Aorta (tissue), 5 donors: ENCODE data around the gene ACBD3. TPM values are rescaled to one million over a fixed set of nuclear protein-coding genes. Genes with fewer than 3 reads are reported as not detected.

Source experiments
- ATAC-seq: fragments of 200-7000 bp; cut with Tn5 transposase; one replicate; pipeline ENCODE4 v1.9.1; 2022; ENCODE audit warnings: moderate library complexity; ENCODE audit not compliant: low FRiP score
- DNase-seq, 2 donors: peaks; one replicate each; pipeline ENCODE4 v3.0.0-alpha.2; 2020
- H3K27ac ChIP-seq, 2 donors: one replicate each; pipeline ENCODE4 v1.5.1; 2013; ENCODE audit warnings: low read length in 2 of 2, mild to moderate bottlenecking in 2 of 2, moderate library complexity in 2 of 2, control low read depth in 1 of 2, inconsistent platforms in 1 of 2, low read depth in 1 of 2
- H3K27me3 ChIP-seq, 2 donors: one replicate each; pipeline ENCODE4 v1.6.1; 2013; ENCODE audit warnings: control low read depth in 1 of 2, low read length in 1 of 2, mild to moderate bottlenecking in 1 of 2, moderate library complexity in 1 of 2; ENCODE audit not compliant: insufficient read depth in 2 of 2, control insufficient read depth in 1 of 2
- H3K36me3 ChIP-seq, 2 donors: one replicate each; pipeline ENCODE4 v1.6.1; 2013; ENCODE audit warnings: control low read depth in 1 of 2, low read length in 1 of 2, mild to moderate bottlenecking in 1 of 2; ENCODE audit not compliant: insufficient read depth in 2 of 2, control insufficient read depth in 1 of 2
- H3K4me1 ChIP-seq, 2 donors: one replicate each; pipeline ENCODE4 v1.6.1; 2013; ENCODE audit warnings: low read length in 2 of 2, control low read depth in 1 of 2, mild to moderate bottlenecking in 1 of 2, moderate library complexity in 1 of 2; ENCODE audit not compliant: insufficient read depth in 2 of 2, control insufficient read depth in 1 of 2
- H3K4me3 ChIP-seq, 2 donors: one replicate each; pipeline ENCODE4 v1.5.1; 2013; ENCODE audit warnings: low read length in 2 of 2, control low read depth in 1 of 2, mild to moderate bottlenecking in 1 of 2
- H3K9me3 ChIP-seq: one replicate; pipeline ENCODE4 v1.6.1; 2013; ENCODE audit warnings: mild to moderate bottlenecking, low read length; ENCODE audit not compliant: control insufficient read depth
- WGBS, 2 donors: extraction: QIAGEN DNeasy Blood & Tissue Kit; methylation state at CpG; one replicate each; pipeline ENCODE4 v1.1.7; 2013; 5-methylcytosine and 5-hydroxymethylcytosine counted together
- intact Hi-C, 2 donors: fragments of 100-400 bp; cut with DNase I; formaldehyde crosslinking; loops; one replicate each; pipeline versions ENCODE4 v1.14.2 to v1.15.0; 2022
- polyA plus RNA-seq, 2 donors: library from polyadenylated mRNA; stranded (reverse); fragments of 200-250 nt; gene quantifications; one replicate each; pipeline ENCODE4 v1.2.3, GENCODE V29; 2013
- total RNA-seq, 2 donors: library from RNA; stranded (reverse); fragmentation: NEBNext Ultra II Directional; extraction: Animal tissue kit (Norgen Biotek cat#: 25700); gene quantifications; one replicate each; pipeline ENCODE4 v1.2.1, GENCODE V29; 2021
- donor health status: healthy with polysubstance abuse.
- donor health status: Bipolar disorder and iron deficiency.
- donor health status: DM: no; HTN: no; CAD: no.
- donor health status: DM: no; HTN: no; CAD: no.
- donor health status: DM: yes; HTN: yes; CAD: no.

ACBD3 gene
- total and polyA plus RNA-seq, 4 donors = 14.2 to 45.5 (median 33.5) TPM

GRCh38 chr1:226117330-226117729 lies 69.2 kb downstream of the ACBD3 start:
- H3K4me1 ChIP-seq = peaks cover 0 to 2% of the 10 kb centered on the region in 2 donors
- no peaks in the 10 kb centered on the region for H3K36me3 ChIP-seq
- 77 to 94% methylated on average over 6 of the region's 6 CpGs for WGBS, 2 donors
- intact Hi-C loops = no loop called here
- DNase-seq = no peak
- H3K27ac ChIP-seq = no peak overlapping the region
- H3K27me3 ChIP-seq = no peaks in the 10 kb centered on the region
- no peak overlapping the region for H3K4me3 ChIP-seq
- no peaks in the 10 kb centered on the region for H3K9me3 ChIP-seq
- no peak for ATAC-seq

DNA sequence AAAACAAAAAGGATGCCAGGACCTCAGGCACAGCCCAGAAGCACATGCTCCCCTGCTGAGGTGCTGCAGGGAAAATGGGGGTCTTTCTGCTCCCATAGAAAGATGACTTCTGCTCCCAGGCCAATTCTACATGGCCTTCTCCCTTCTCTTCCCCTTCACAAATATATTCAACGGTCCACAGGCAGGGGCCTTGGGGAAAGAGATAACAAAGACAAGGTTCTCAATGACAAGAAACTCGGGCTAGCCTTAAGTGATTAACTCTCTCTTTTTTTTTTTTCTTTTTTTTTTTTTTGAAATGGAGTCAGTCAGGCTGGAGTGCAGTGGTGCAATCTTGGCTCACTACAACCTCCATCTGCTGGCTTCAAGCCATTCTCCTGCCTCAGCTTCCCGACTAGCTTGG lies 69.9 kb downstream of the ACBD3 start:
- no peaks in the 10 kb centered on the region for H3K36me3 ChIP-seq
- no peaks in the 10 kb centered on the region for H3K27me3 ChIP-seq
- intact Hi-C loops = no loop called here
- H3K27ac ChIP-seq = no peak overlapping the region
- 76 to 81% methylated on average over 3 of the region's 3 CpGs for WGBS, 2 donors
- H3K9me3 ChIP-seq = no peaks in the 10 kb centered on the region
- no peak overlapping the region for H3K4me3 ChIP-seq
- DNase-seq (no peak), ATAC-seq (no peak)
- H3K4me1 ChIP-seq = peaks cover 0 to 4% of the 10 kb centered on the region in 2 donors

GRCh38 chr1:226112626-226113025 lies 73.9 kb downstream of the ACBD3 start:
- no peak for ATAC-seq
- H3K4me1 ChIP-seq = peaks cover 0 to 4% of the 10 kb centered on the region in 2 donors
- H3K36me3 ChIP-seq = no peaks in the 10 kb centered on the region
- H3K27ac ChIP-seq = peak overlapping the region; percentile 3 to 24
- no peak overlapping the region for H3K4me3 ChIP-seq
- intact Hi-C loops = no loop called here
- WGBS, 2 donors = 47 to 53% methylated on average over 3 of the region's 3 CpGs
- no peaks in the 10 kb centered on the region for H3K27me3 ChIP-seq
- DNase-seq = no peak
- no peaks in the 10 kb centered on the region for H3K9me3 ChIP-seq

DNA sequence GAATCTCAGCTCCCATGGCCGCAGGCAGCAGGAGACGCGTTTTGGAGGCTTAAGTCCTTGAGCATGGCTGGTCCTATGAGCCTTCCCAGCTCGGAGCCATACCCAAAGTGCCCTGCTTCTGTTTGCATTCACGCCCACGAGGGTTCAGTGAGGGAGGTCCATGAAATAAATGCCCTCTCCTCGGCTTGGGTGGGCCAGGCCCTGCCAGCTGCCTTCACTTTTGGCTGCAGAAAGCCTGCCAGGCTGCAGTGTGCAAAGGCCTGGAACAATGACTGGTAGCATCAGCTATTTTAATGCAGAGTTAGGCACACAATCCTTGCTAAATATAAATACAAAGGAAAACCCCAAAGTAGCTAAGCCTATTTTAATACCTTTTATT lies 74.7 kb downstream of the ACBD3 start:
- Histone ChIP-seq H3K9me3 (no peaks in the 10 kb centered on the region), H3K27ac (peak overlapping the region; percentile 57 to 97), H3K36me3 (no peaks in the 10 kb centered on the region), H3K4me1 (peaks cover 0 to 4% of the 10 kb centered on the region in 2 donors), H3K27me3 (no peaks in the 10 kb centered on the region), H3K4me3 (no peak overlapping the region)
- DNase-seq = no peak
- 8 to 10% methylated on average over 7 of the region's 7 CpGs for WGBS, 2 donors
- no peak for ATAC-seq
- intact Hi-C loops = no loop called here

DNA sequence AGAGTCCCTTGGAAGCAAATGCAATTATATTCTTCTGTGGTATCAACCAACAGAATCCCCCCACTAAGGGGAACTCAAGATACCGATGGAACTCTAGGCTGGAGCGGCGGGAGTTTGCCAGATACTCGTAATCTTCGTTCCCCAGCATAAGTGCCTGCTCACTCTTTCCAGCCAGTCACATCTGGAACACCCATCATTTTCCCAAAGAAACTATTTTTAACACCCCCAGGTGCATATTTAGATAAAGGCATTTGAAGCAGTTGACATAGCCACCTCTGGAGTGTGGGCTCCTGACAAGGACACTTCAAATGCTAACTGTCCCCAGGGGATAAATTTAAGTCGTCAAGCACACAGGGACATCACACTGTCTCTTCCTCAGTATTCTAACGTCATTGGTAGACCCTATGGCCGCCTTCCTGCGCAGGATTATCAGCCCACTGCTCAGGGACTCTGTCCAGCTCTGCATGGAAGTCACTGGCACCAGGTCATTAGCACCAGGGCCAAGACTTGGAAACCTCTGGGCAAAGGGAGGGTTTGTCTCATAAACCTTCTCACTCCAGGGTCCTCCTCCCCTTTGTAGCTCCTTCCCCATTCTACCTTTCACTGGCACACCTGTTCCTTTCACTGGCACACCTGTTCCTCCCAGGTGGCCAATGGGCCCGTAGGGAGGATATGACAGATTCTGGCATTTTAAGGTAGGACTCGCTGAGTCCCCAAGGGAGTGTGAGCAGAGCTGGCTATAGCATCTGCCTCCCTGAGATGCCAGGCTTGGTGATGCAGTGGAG lies 75.3 kb downstream of the ACBD3 start:
- no peaks in the 10 kb centered on the region for H3K36me3 ChIP-seq
- WGBS, 2 donors = 16% methylated on average over 11 of the region's 11 CpGs
- peaks cover 0 to 4% of the 10 kb centered on the region in 2 donors for H3K4me1 ChIP-seq
- no peaks in the 10 kb centered on the region for H3K27me3 ChIP-seq
- H3K4me3 ChIP-seq = peak overlapping the region; percentile 66 to 67
- H3K9me3 ChIP-seq = no peaks in the 10 kb centered on the region
- DNase-seq (no peak), ATAC-seq (no peak)
- intact Hi-C loops = no loop called here
- peak overlapping the region; percentile 94 to 97 for H3K27ac ChIP-seq

GRCh38 chr1:226110249-226111097 lies 76.1 kb downstream of the ACBD3 start:
- Histone ChIP-seq H3K36me3 (no peaks in the 10 kb centered on the region), H3K27me3 (no peaks in the 10 kb centered on the region), H3K4me1 (peaks cover 0 to 4% of the 10 kb centered on the region in 2 donors), H3K4me3 (peak overlapping the region; percentile 66 to 67), H3K9me3 (no peaks in the 10 kb centered on the region), H3K27ac (peak overlapping the region; percentile 94 to 97)
- WGBS, 2 donors = 1% methylated on average over 52 to 73 of the region's 73 CpGs
- peak; percentile 81 for ATAC-seq
- DNase-seq = peak; percentile 86 to 91
- intact Hi-C loops = no loop called here

DNA sequence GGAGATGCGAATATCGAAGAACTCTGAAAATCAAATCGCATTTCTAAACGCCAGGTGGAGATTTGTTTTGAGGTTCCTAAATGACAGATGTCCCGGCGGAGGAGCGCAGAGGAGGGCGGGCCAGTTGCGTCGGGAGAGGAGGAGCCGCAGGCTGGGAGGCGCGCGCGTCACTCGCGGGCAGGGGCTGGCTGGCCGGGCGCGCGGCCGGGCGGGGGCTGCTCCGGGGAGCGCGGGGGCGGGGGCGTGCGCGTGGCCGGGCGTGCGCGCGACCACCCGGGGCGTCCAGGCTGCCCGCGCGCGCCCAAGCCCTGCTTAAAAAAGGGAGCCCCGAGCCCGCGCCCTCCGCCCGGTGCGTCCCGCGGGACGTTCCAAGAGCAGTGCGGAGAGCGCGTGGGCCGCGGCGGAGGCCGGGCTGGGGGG lies 76.7 kb downstream of the ACBD3 start:
- DNase-seq = peak; percentile 95 to 97
- intact Hi-C loops = loop anchor here in 1 of 2 donors (5.0 kb wide), 1 partner anchor 38 kb away; no protein-coding TSS in a partner anchor
- peak; percentile 93 for ATAC-seq
- Histone ChIP-seq H3K4me1 (peaks cover 0 to 4% of the 10 kb centered on the region in 2 donors), H3K27me3 (no peaks in the 10 kb centered on the region), H3K27ac (peak overlapping the region; percentile 94 to 97), H3K36me3 (no peaks in the 10 kb centered on the region), H3K9me3 (no peaks in the 10 kb centered on the region), H3K4me3 (peak overlapping the region; percentile 66 to 67)
- 1 to 2% methylated on average over 42 to 57 of the region's 57 CpGs for WGBS, 2 donors

DNA sequence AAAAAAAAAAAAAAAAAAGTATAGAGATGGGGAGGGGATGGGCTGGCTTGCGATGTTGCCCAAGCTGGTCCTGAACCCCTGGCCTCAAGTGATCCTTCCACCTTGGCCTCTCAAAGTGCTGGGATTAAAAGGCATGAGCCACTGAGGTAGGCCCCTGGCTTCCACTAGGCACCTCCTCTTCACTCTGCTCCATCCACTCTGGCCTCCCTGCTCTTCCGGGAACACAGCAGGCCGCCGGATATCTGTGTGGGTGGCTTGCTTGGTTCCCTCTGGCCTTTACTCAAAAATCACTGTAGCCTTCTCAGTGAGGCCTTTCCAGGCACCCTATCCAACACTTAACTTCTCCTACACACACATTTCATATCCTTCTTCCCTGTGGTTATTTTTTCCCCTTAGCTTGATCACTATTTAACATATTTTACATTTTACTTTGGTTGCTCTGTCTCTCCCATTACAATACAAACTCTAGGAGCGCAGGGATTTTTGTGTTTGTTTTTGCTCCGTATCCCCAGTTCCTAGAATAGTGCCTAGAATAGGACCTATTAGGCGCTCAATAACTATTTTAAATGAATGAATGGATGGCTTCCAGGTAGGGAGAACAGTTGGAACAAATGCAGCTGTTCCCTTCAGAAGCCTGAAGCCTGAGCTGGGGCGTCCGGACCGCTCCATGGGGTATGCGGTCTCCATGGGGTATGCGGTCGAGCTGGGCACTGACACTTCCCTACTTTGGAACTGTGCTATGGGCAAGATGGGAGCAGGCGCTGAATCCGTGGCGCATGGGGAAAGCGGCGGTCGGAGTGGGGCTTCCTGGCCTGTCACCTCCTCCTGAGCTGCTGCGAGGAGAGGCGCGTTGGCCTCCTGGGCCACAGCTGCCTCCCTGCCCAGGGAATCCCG lies 77.4 kb downstream of the ACBD3 start:
- no peaks in the 10 kb centered on the region for H3K27me3 ChIP-seq
- DNase-seq (peak in 1 of 2 donors; percentile 67), ATAC-seq (peak; percentile 64)
- 5 to 6% methylated on average over 23 of the region's 23 CpGs for WGBS, 2 donors
- H3K9me3 ChIP-seq = no peaks in the 10 kb centered on the region
- peaks cover 0 to 4% of the 10 kb centered on the region in 2 donors for H3K4me1 ChIP-seq
- H3K4me3 ChIP-seq = peak overlapping the region; percentile 37 to 67
- intact Hi-C loops = loop anchor here in 1 of 2 donors (5.0 kb wide), 1 partner anchor 37 kb away; no protein-coding TSS in a partner anchor
- peak overlapping the region; percentile 8 to 97 for H3K27ac ChIP-seq
- H3K36me3 ChIP-seq = no peaks in the 10 kb centered on the region
